K562 (cell line): ENCODE measurements around the gene ASB11. TPM values are rescaled to one million over a fixed set of nuclear protein-coding genes. Genes with fewer than 3 reads are reported as not detected.
A peak's percentile ranks its signal among the peaks of the same experiment; 100 is the strongest.

Experiments used
- ATAC-seq: fragments of 200-7000 bp; cut with Tn5 transposase; 3 replicates; pipeline ENCODE4 v1.9.1; 2020; ENCODE audit warnings: moderate library complexity
- BruUV-seq: library from RNA; stranded (reverse); fragments of 400-500 nt; replicated peaks from 2 replicates; lab custom pipeline; 2021; lab: Mats Ljungman, UMichigan
- CTCF ChIA-PET: fragments of 300-600 bp; formaldehyde crosslinking; extraction: SDS; loops from one replicate; lab custom pipeline; 2021; ENCODE audit warnings: low intra/inter-chr PET ratio; lab: Yijun Ruan, JAX
- POLR2A ChIA-PET: fragments of 300-600, 350-650 bp; sonication (Branson Sonifier 250); formaldehyde crosslinking; extraction: SDS; loops from one replicate; lab custom pipeline; 2021; ENCODE audit warnings: antibody characterized with exemption, inconsistent platforms; lab: Yijun Ruan, JAX
- DNase-seq, 4 experiments: peaks; one replicate each; pipeline versions ENCODE4 v3.0.0 to v3.0.0-alpha.2; 2011 to 2018; ENCODE audit warnings: low spot score in 3 of 4, mixed read lengths in 3 of 4; ENCODE audit errors: extremely low read depth in 1 of 4
- FAIRE-seq: peaks from 2 replicates; lab custom pipeline; 2011; peaks lifted over from hg19 to GRCh38; lab: Jason Lieb, UNC
- H2AFZ ChIP-seq: 2 replicates; pipeline ENCODE4 v1.6.0; 2011; ENCODE audit warnings: low read depth, low read length, control low read depth, inconsistent platforms
- H3K27ac ChIP-seq: fragments of 200-600 bp; 3 replicates; pipeline ENCODE4 v1.8.0; 2011; ENCODE audit warnings: low read depth, mild to moderate bottlenecking, control low read depth, inconsistent platforms, low read length, moderate library complexity, mixed read lengths; ENCODE audit errors: extremely low read depth
- H3K27me3 ChIP-seq, 2 experiments: fragments of 300-600 bp in 1 of 2; 2 replicates in 1 of 2; 3 replicates in 1 of 2; pipeline versions ENCODE4 v1.6.0 to v1.8.0; 2011; ENCODE audit warnings: inconsistent platforms in 2 of 2, low read length in 2 of 2, mild to moderate bottlenecking in 1 of 2, mixed read lengths in 1 of 2, moderate library complexity in 1 of 2; ENCODE audit not compliant: control insufficient read depth in 2 of 2, insufficient read depth in 2 of 2
- H3K36me3 ChIP-seq: fragments of 300-600 bp; 3 replicates; pipeline ENCODE4 v1.8.0; 2011; ENCODE audit warnings: mild to moderate bottlenecking, low read length, inconsistent platforms; ENCODE audit not compliant: control insufficient read depth, insufficient read depth
- H3K4me1 ChIP-seq, 2 experiments: fragments of 200-600 bp in 1 of 2; replicated peaks in 1 of 2; 2 replicates in 1 of 2; 3 replicates in 1 of 2; pipeline versions ENCODE4 v1.5.1 to v1.8.0; 2011; ENCODE audit warnings: inconsistent platforms in 2 of 2, low read length in 2 of 2, mild to moderate bottlenecking in 1 of 2, mixed read lengths in 1 of 2, moderate library complexity in 1 of 2; ENCODE audit not compliant: control insufficient read depth in 2 of 2, insufficient read depth in 2 of 2
- H3K4me2 ChIP-seq: 2 replicates; pipeline ENCODE4 v1.6.1; 2011; ENCODE audit warnings: low read length, control low read depth, inconsistent platforms, mixed read lengths; ENCODE audit not compliant: insufficient read depth
- H3K4me3 ChIP-seq: fragments of 200-600 bp; sonication (generic), shearing (Covaris generic); 2 replicates; pipeline ENCODE4 v1.5.1; 2016; ENCODE audit warnings: control low read depth, inconsistent platforms
- H3K79me2 ChIP-seq: fragments of 200-600 bp; 3 replicates; pipeline ENCODE4 v1.8.0; 2011; ENCODE audit warnings: low read length, inconsistent platforms; ENCODE audit not compliant: control insufficient read depth, insufficient read depth
- H3K9ac ChIP-seq, 2 experiments: 2 replicates each; pipeline versions ENCODE4 v1.6.0 to v1.6.1; 2011; ENCODE audit warnings: low read depth in 2 of 2, low read length in 2 of 2, control low read depth in 1 of 2, inconsistent platforms in 1 of 2, mild to moderate bottlenecking in 1 of 2, mixed read lengths in 1 of 2; ENCODE audit not compliant: insufficient read depth in 1 of 2
- H3K9me1 ChIP-seq: one replicate; pipeline ENCODE4 v1.6.0; 2011; ENCODE audit warnings: inconsistent platforms, mild to moderate bottlenecking, low read length, moderate library complexity; ENCODE audit not compliant: control insufficient read depth, insufficient read depth
- H3K9me3 ChIP-seq: replicated peaks from 2 replicates; pipeline ENCODE4 v1.5.1; 2011; ENCODE audit warnings: low read depth, low read length, inconsistent platforms; ENCODE audit not compliant: control insufficient read depth, insufficient read depth
- H4K20me1 ChIP-seq: replicated peaks from 2 replicates; pipeline ENCODE4 v1.6.1; 2011; ENCODE audit warnings: low read length, inconsistent platforms, mixed read lengths; ENCODE audit not compliant: control insufficient read depth, insufficient read depth
- EWSR1 ChIP-seq: fragments of 450-650 bp; IDR thresholded peaks from 2 replicates; pipeline ENCODE4 v1.6.1; 2018; ENCODE audit warnings: borderline replicate concordance, mild to moderate bottlenecking, low read depth, moderate library complexity; ENCODE audit not compliant: partially characterized antibody
- PATZ1 ChIP-seq: fragments of 250-450 bp; sonication (Bioruptor Pico); IDR thresholded peaks from 2 replicates; pipeline ENCODE4 v1.5.0; 2020; ENCODE audit warnings: mild to moderate bottlenecking, borderline replicate concordance
- RBM34 ChIP-seq: fragments of 200-400 bp; formaldehyde crosslinking; IDR thresholded peaks from 2 replicates; pipeline ENCODE4 v1.6.1; 2018; ENCODE audit warnings: low read length, borderline replicate concordance; ENCODE audit not compliant: insufficient read depth
- ZNF134 ChIP-seq: fragments of 250-450 bp; sonication (Bioruptor Pico); conservative IDR thresholded peaks from 2 replicates; pipeline ENCODE4 v1.4.0; 2020
- WGBS: fragments of 100-300 bp; shearing (Covaris generic); methylation state at CpG from one replicate; pipeline ENCODE4 v1.1.6; 2016; ENCODE audit warnings: low coverage, mixed read lengths; ENCODE audit not compliant: insufficient coverage; ENCODE audit errors: missing lambda C conversion rate; 5-methylcytosine and 5-hydroxymethylcytosine counted together
- in situ Hi-C: fragments of 300-500 bp; cut with MboI; formaldehyde crosslinking; loops from 4 replicates; pipeline ENCODE4 v1.15.0; 2018; ENCODE audit warnings: inconsistent platforms, mixed read lengths
- intact Hi-C: fragments of 100-400 bp; cut with micrococcal nuclease; formaldehyde crosslinking; loops from 2 replicates; pipeline ENCODE4 v1.14.2; 2022
- polyA plus RNA-seq, 8 experiments: library from polyadenylated mRNA; depleted of rRNA in 4 of 8; stranded (reverse) in 5 of 8; unstranded in 3 of 8; fragments of >200 nt; fragmentation: Nextera tagmentation in 2 of 8; fragmentation: Illumina TruSeq in 1 of 8; extraction: Ambion mirVana in 2 of 8; extraction: Trizol in 1 of 8; gene quantifications; 2 replicates each; pipeline versions ENCODE4 v1.2.1 to v1.2.3, GENCODE V29; 2011 to 2014; ENCODE audit warnings: inconsistent platforms in 1 of 8, missing spikeins in 1 of 8
- total RNA-seq, 7 experiments: library from RNA; depleted of rRNA in 6 of 7; stranded (reverse); fragments of >200 nt in 6 of 7; fragmentation: Illumina TruSeq in 2 of 7; extraction: Trizol in 2 of 7; gene quantifications; 2 replicates each; pipeline versions ENCODE4 v1.2.1 to v1.2.3, GENCODE V29; 2011 to 2021; ENCODE audit warnings: low replicate concordance in 1 of 7

Gene ASB11
- total and polyA plus RNA-seq, 9 of the 15 experiments (the other 6 are each of a cell fraction or from before 2014, with no cell fraction given): not detected

DNA sequence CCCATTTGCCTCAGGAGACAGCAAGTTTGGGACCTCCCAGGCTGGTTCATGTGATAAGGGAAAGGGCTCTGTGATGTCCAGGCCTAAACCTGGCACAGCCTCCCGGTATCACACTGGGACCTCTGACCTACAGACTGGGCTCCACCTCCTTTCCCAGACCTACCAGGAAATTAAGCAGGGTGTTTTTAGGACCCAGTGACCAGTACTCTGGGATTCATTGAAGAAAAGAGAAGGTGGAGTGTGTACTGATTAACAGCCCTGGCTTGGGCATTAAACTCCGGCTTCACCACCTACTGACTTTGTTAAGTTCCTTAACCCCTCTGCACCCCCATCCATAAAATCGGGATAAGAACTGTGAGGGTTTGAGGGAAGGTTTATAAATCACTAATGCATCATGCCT is 74.1 kb downstream of the ASB11 start (continued):
- no peak for TF ChIP-seq PATZ1 (CRISPR knock-in tag)

DNA sequence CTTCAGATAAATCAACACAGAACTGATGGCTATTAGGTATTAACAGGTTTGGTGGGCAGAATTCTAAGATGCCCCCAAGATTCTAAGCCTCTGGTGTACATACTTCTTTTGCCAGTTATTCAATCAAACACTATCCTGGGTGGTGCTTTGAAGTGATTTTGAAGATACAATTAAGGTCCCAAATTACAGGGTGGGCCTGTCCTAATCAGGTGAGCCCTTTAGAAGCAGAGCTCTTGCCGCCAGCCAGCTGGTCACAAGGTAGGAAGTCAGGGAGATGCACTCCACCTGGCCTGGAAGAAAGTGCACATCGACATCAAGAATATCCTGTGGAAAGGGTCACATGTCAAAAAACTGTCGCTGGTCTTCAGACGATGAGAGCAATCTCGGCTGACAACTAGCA is 75.0 kb downstream of the ASB11 start:
- no peak for FAIRE-seq
- H3K27me3 ChIP-seq: no peaks in the 10 kb centered on the region

More for the DNA sequence above, 75.0 kb downstream of the ASB11 start:
- Histone ChIP-seq H3K4me1 (no peaks in the 10 kb centered on the region), H3K79me2 (no peaks in the 10 kb centered on the region), H3K36me3 (no peaks in the 10 kb centered on the region), H3K9me1 (no peaks in the 10 kb centered on the region), H3K4me3 (no peak overlapping the region), H3K27ac (no peak overlapping the region), H4K20me1 (no peaks in the 10 kb centered on the region), H2AFZ (no peak overlapping the region), H3K9ac (no peak overlapping the region), H3K9me3 (no peaks in the 10 kb centered on the region), H3K4me2 (no peak overlapping the region)
- 6% methylated on average over 5 of the region's 5 CpGs for WGBS
- ChIA-PET CTCF (no interaction called here), POLR2A (interaction anchor here (0.6 kb wide), 1 partner anchor 119 kb away, joined by 4 read pairs; no protein-coding TSS in a partner anchor)
- DNase-seq: no peak
- in situ Hi-C loops: loop anchor here (10.0 kb wide), 1 partner anchor 1196 kb away; no protein-coding TSS in a partner anchor
- TF ChIP-seq ZNF134 (CRISPR knock-in tag): peak; percentile 97
- TF ChIP-seq EWSR1: no peak
- TF ChIP-seq RBM34: no peak
- intact Hi-C loops: loop anchor here (10.0 kb wide), 1 partner anchor 276 kb away; no protein-coding TSS in a partner anchor
- no TSS peak for BruUV-seq
- ATAC-seq: no peak
